Measurements from ENCODE around the gene ARID4B. TPM values are rescaled to one million over a fixed set of nuclear protein-coding genes. Genes with fewer than 3 reads are reported as not detected.

The ARID4B gene
- total and polyA plus RNA-seq, 2 donors (not counting 3 experiments of a cell fraction or from before 2014, with no cell fraction given), result 6.7 to 40.7 TPM

DNA sequence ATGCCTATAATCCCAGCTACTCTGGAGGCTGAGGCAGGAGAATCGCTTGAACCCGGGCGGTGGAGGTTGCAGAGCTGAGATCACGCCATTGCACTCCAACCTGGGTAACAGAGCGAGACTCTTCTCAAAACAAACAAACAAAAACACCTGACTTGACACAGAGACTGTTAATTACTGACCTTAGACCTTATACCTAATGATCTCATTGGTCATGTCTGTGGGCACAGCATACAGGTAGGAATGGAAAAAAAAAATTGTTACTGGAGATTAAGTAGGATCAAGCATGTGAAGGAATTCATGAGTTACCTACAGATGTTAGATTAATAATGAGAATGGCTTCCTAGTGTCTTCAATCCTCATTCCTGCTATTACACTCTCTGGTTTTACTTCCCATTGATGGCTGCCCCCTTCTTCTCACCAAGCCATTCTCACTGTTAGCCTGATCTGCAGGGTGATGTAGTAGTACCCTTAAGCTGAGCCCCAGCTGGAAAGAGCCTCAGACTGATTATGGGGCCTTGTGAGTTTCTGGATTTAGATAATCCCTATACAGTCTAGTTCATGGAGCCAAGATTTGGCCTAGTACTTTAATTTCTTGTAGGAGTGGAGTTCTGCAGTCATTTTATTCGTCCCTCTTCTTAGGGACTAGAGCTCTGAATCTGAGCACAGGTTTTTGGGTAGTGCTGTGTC lies 48.1 kb upstream of the ARID4B start:
- H3K4me3 ChIP-seq (replicated peaks in 1 of 3; ENCODE audit: insufficient read depth in 1 of 3, low read depth in 1 of 3, low read length in 3 of 3), result no peak overlapping the region
- no TSS peak for BruUV-seq (replicated peaks)

More for the DNA sequence above, 48.1 kb upstream of the ARID4B start:
- CTCF ChIA-PET, result interaction anchor here (1.3 kb wide), 1 partner anchor 39 kb away, joined by 4 read pairs; no protein-coding TSS in a partner anchor
- no peak overlapping the region for H3K27ac ChIP-seq (ENCODE audit: insufficient read depth, low read depth, low read length)
- H3K9ac ChIP-seq (replicated peaks; ENCODE audit: extremely low read depth, insufficient read depth, low read length), result no peak overlapping the region
- no peaks in the 10 kb centered on the region for H3K9me1 ChIP-seq (replicated peaks; ENCODE audit: control insufficient read depth, extremely low read depth, insufficient read depth, low read length)
- H3K9me3 ChIP-seq (replicated peaks; ENCODE audit: control insufficient read depth, insufficient read depth, low read length), result no peaks in the 10 kb centered on the region
- no peaks in the 10 kb centered on the region for H4K20me1 ChIP-seq (replicated peaks; ENCODE audit: control insufficient read depth, extremely low read depth, insufficient read depth, low read length)
- no peak for DNase-seq (ENCODE audit: low read depth, low spot score)
- H3K79me2 ChIP-seq (ENCODE audit: control insufficient read depth, insufficient read depth, low read length), result peaks cover 26% of the 10 kb centered on the region
- H3K36me3 ChIP-seq (ENCODE audit: control insufficient read depth in 2 of 2, extremely low read depth in 1 of 2, insufficient read depth in 2 of 2, low read length in 2 of 2), result peaks cover 0 to 2% of the 10 kb centered on the region in 2 experiments
- no peak overlapping the region for H2AFZ ChIP-seq (ENCODE audit: low read depth, low read length)
- no peak overlapping the region for H3K4me2 ChIP-seq (ENCODE audit: insufficient read depth, low read length)
- intact Hi-C loops (cut with micrococcal nuclease) (no loop called here), dilution Hi-C loops (cut with MboI; ENCODE audit: extremely low pct_ligation_motif_present, low sequenced_read_pairs) (no loop called here)
- no peak for FAIRE-seq
- H3K4me1 ChIP-seq (ENCODE audit: control insufficient read depth, extremely low read depth, insufficient read depth, low read length), result no peaks in the 10 kb centered on the region
- TF ChIP-seq EZH2 (IDR thresholded peaks at IDR 0.05; ENCODE audit: borderline replicate concordance, low read depth, low read length, severe bottlenecking) (no peak), FOS (IDR thresholded peaks at IDR 0.05; ENCODE audit: borderline replicate concordance, insufficient read depth, low read length) (no peak), POLR2A (IDR thresholded peaks at IDR 0.05; ENCODE audit: low read depth, low read length) (no peak), POLR2AphosphoS5 (IDR thresholded peaks at IDR 0.05; ENCODE audit: insufficient read depth, low read depth, low read length) (no peak), GATA2 (IDR thresholded peaks at IDR 0.05; ENCODE audit: insufficient read depth, insufficient read length, low read depth, low read length) (no peak), MYC (IDR thresholded peaks at IDR 0.05; ENCODE audit: low read depth, low read length) (no peak)
- TF ChIP-seq, protein P1, sequence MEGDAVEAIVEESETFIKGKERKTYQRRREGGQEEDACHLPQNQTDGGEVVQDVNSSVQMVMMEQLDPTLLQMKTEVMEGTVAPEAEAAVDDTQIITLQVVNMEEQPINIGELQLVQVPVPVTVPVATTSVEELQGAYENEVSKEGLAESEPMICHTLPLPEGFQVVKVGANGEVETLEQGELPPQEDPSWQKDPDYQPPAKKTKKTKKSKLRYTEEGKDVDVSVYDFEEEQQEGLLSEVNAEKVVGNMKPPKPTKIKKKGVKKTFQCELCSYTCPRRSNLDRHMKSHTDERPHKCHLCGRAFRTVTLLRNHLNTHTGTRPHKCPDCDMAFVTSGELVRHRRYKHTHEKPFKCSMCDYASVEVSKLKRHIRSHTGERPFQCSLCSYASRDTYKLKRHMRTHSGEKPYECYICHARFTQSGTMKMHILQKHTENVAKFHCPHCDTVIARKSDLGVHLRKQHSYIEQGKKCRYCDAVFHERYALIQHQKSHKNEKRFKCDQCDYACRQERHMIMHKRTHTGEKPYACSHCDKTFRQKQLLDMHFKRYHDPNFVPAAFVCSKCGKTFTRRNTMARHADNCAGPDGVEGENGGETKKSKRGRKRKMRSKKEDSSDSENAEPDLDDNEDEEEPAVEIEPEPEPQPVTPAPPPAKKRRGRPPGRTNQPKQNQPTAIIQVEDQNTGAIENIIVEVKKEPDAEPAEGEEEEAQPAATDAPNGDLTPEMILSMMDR (IDR thresholded peaks at IDR 0.05; ENCODE audit: extremely low read depth in 1 of 2, insufficient read depth in 1 of 2, low read depth in 1 of 2, low read length in 2 of 2), result no peak
- TF ChIP-seq, protein P2, sequence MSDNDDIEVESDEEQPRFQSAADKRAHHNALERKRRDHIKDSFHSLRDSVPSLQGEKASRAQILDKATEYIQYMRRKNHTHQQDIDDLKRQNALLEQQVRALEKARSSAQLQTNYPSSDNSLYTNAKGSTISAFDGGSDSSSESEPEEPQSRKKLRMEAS (IDR thresholded peaks at IDR 0.05; ENCODE audit: insufficient read depth, insufficient read length), result no peak
- no peaks in the 10 kb centered on the region for H3K27me3 ChIP-seq (ENCODE audit: control insufficient read depth in 2 of 2, insufficient read depth in 2 of 2, low read length in 2 of 2)
- POLR2A ChIA-PET, result no interaction called here
